Measurements from ENCODE around the gene ABCG2. TPM values are rescaled to one million over a fixed set of nuclear protein-coding genes. Genes with fewer than 3 reads are reported as not detected.

ABCG2 gene
- total and polyA plus RNA-seq, 2 of the 8 experiments (the other 6 are each of a cell fraction or from before 2014, with no cell fraction given), result 2.4 to 4.6 TPM

DNA sequence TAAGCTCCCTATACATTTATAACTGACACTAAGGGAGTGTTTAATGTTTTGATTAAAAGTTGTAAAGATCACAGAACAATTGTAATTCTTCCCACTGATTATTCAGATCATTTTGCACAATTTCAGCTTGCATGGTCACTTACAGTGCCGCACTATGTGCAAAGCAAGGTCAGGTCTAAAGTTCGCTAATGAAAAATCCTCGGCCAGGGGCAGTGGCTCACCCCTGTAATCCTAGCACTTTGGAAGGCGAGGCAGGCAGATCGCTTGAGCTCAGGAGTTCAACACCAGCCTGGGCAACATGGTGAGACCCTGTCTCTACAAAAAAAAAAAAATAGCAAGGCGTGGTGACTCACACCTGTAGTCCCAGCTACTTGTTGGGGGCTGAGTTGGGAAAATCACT is 94.0 kb downstream of the ABCG2 start (continued):
- no peak for TF ChIP-seq GTF2F1 (IDR thresholded peaks at IDR 0.05; ENCODE audit: borderline replicate concordance, low read depth, low read length)
